ENCODE results near the gene CYSTM1. TPM values are rescaled to one million over a fixed set of nuclear protein-coding genes. Genes with fewer than 3 reads are reported as not detected.

CYSTM1 gene
- total RNA-seq, 2 experiments from 2014 or later: 16.8 to 23.0 TPM

DNA sequence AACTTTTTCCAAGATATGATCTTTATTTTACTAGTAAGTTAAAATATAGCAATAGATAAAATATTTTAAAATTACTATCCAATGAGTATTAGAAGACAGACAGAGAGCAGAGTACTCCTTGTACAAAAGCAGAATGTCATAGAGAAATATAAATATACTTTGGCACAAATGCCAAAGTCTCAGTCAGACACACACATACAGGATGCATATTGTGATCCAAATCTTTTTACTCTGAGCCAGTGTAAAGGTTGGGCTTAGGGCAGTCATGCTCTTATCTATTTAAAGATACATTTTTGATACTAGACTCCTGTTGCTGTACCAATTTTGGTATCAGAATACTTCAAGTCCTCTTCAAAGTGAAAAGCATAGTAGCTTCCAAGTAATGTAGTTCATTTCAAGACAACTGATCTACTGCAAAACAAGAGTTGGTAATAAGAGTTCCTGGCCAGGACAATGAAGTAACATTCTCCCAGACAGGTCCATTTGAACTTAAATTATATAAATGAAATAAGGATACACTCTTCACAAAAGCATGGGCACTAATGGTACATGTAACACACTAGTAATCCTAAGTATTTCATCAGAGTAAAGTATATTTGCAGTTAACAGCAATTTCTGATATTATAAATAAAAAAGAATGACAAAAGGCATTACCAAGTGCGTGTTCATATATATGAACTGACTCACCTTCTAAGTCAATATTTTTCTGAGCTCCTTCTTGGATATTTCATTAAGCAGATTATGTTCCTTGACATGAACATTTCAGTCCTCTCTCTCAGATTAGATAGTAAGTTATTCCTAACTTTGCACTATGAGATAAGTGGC is 117.4 kb downstream of the CYSTM1 start:
- ATAC-seq (no peak), DNase-seq (no peak)
- Mint-ChIP-seq H3K27me3 (no peaks in the 10 kb centered on the region), H3K4me3 (no peak overlapping the region), H3K4me1 (peaks cover 29% of the 10 kb centered on the region), H3K27ac (no peak overlapping the region), H3K36me3 (peaks cover 15% of the 10 kb centered on the region), H3K9me3 (ENCODE audit: low read depth) (no peaks in the 10 kb centered on the region)
- CTCF ChIA-PET: interaction anchor here (0.8 to 1.7 kb wide), 3 partner anchors 12 to 48 kb away, joined by 3 to 4 read pairs (median 3); no protein-coding TSS in a partner anchor

Other genes with a start within 250 kb of the CYSTM1 start
- under 1 TPM in 1 of 2 experiments, not detected in 1; 0.42 TPM for gene NRG2, start 131.9 kb upstream of the CYSTM1 start, total RNA-seq
- 10 to 100 TPM; 12.3 to 15.4 TPM for gene PURA, start 61.1 kb upstream of the CYSTM1 start, total RNA-seq
- gene IGIP, start 49.3 kb upstream of the CYSTM1 start, total RNA-seq: 1 to 10 TPM; 2.9 to 3.4 TPM
- gene PFDN1, start 127.9 kb downstream of the CYSTM1 start, total RNA-seq: 10 to 100 TPM; 48.9 to 57.5 TPM
- 10 to 100 TPM; 10.7 to 13.5 TPM for gene HBEGF, start 171.4 kb downstream of the CYSTM1 start, total RNA-seq
- gene SLC4A9, start 185.0 kb downstream of the CYSTM1 start, total RNA-seq: under 1 TPM; 0.07 to 0.35 TPM
- 100 to 1,000 TPM; 111 to 124 TPM for gene ANKHD1, start 226.6 kb downstream of the CYSTM1 start, total RNA-seq

All from activated CD8-positive, alpha-beta memory T cell treated with anti-CD3 and anti-CD28 coated beads, Interleukin-2, amount 10 ng/mL, durations not matched to agents 7 days and 5 days (primary cell).